ENCODE measurements around the gene NFASC. TPM values are rescaled to one million over a fixed set of nuclear protein-coding genes. Genes with fewer than 3 reads are reported as not detected.

The NFASC gene
- total RNA-seq, 1 donor from 2014 or later = 3.8 TPM

- H3K27ac Mint-ChIP-seq (ENCODE audit: unreplicated experiment) = no peak overlapping the region
- no peak for TF ChIP-seq CTCF (IDR thresholded peaks at IDR 0.05; ENCODE audit: unreplicated experiment)
- no peaks in the 10 kb centered on the region for H3K4me1 Mint-ChIP-seq (ENCODE audit: unreplicated experiment)
- H3K9me3 Mint-ChIP-seq (ENCODE audit: unreplicated experiment) = no peaks in the 10 kb centered on the region
- no peaks in the 10 kb centered on the region for H3K36me3 Mint-ChIP-seq (ENCODE audit: low read depth, unreplicated experiment)
- H3K27me3 Mint-ChIP-seq (ENCODE audit: unreplicated experiment) = peaks cover 10% of the 10 kb centered on the region
- no peak overlapping the region for H3K4me3 Mint-ChIP-seq (ENCODE audit: unreplicated experiment)
- no peak for DNase-seq (ENCODE audit: low spot score)
Measured at GRCh38 chr1:205017001-205017400, 146.3 kb downstream of the NFASC start.

- no peaks in the 10 kb centered on the region for H3K4me1 Mint-ChIP-seq (ENCODE audit: unreplicated experiment)
- peaks cover 7% of the 10 kb centered on the region for H3K27me3 Mint-ChIP-seq (ENCODE audit: unreplicated experiment)
- DNase-seq (ENCODE audit: low spot score) = no peak
- TF ChIP-seq CTCF (IDR thresholded peaks at IDR 0.05; ENCODE audit: unreplicated experiment) = no peak
- no peaks in the 10 kb centered on the region for H3K36me3 Mint-ChIP-seq (ENCODE audit: low read depth, unreplicated experiment)
- H3K4me3 Mint-ChIP-seq (ENCODE audit: unreplicated experiment) = no peak overlapping the region
- H3K9me3 Mint-ChIP-seq (ENCODE audit: unreplicated experiment) = no peaks in the 10 kb centered on the region
- H3K27ac Mint-ChIP-seq (ENCODE audit: unreplicated experiment) = no peak overlapping the region
Measured at GRCh38 chr1:205017766-205018165, 147.1 kb downstream of the NFASC start.

GRCh38 chr1:205018381-205018780 lies 147.7 kb downstream of the NFASC start:
- Mint-ChIP-seq H3K36me3 (ENCODE audit: low read depth, unreplicated experiment) (no peaks in the 10 kb centered on the region), H3K4me1 (ENCODE audit: unreplicated experiment) (no peaks in the 10 kb centered on the region), H3K9me3 (ENCODE audit: unreplicated experiment) (no peaks in the 10 kb centered on the region), H3K27me3 (ENCODE audit: unreplicated experiment) (peaks cover 7% of the 10 kb centered on the region), H3K27ac (ENCODE audit: unreplicated experiment) (no peak overlapping the region), H3K4me3 (ENCODE audit: unreplicated experiment) (no peak overlapping the region)
- no peak for DNase-seq (ENCODE audit: low spot score)
- no peak for TF ChIP-seq CTCF (IDR thresholded peaks at IDR 0.05; ENCODE audit: unreplicated experiment)

- DNase-seq (ENCODE audit: low spot score) = no peak
- Mint-ChIP-seq H3K27me3 (ENCODE audit: unreplicated experiment) (peaks cover 3% of the 10 kb centered on the region), H3K27ac (ENCODE audit: unreplicated experiment) (no peak overlapping the region), H3K9me3 (ENCODE audit: unreplicated experiment) (no peaks in the 10 kb centered on the region), H3K4me3 (ENCODE audit: unreplicated experiment) (no peak overlapping the region), H3K36me3 (ENCODE audit: low read depth, unreplicated experiment) (no peaks in the 10 kb centered on the region), H3K4me1 (ENCODE audit: unreplicated experiment) (no peaks in the 10 kb centered on the region)
- no peak for TF ChIP-seq CTCF (IDR thresholded peaks at IDR 0.05; ENCODE audit: unreplicated experiment)
Measured at GRCh38 chr1:205020466-205020865, 149.8 kb downstream of the NFASC start.

GRCh38 chr1:205024679-205025078 lies 154.0 kb downstream of the NFASC start:
- no peak for DNase-seq (ENCODE audit: low spot score)
- TF ChIP-seq CTCF (IDR thresholded peaks at IDR 0.05; ENCODE audit: unreplicated experiment) = no peak
- no peaks in the 10 kb centered on the region for H3K36me3 Mint-ChIP-seq (ENCODE audit: low read depth, unreplicated experiment)
- H3K27me3 Mint-ChIP-seq (ENCODE audit: unreplicated experiment) = peaks cover 2% of the 10 kb centered on the region
- no peak overlapping the region for H3K27ac Mint-ChIP-seq (ENCODE audit: unreplicated experiment)
- H3K4me3 Mint-ChIP-seq (ENCODE audit: unreplicated experiment) = no peak overlapping the region
- H3K4me1 Mint-ChIP-seq (ENCODE audit: unreplicated experiment) = no peaks in the 10 kb centered on the region
- no peaks in the 10 kb centered on the region for H3K9me3 Mint-ChIP-seq (ENCODE audit: unreplicated experiment)

Data from endothelial cell (in vitro differentiated cells).